H1 (cell line): ENCODE data around the gene TSPAN17. TPM values are rescaled to one million over a fixed set of nuclear protein-coding genes. Genes with fewer than 3 reads are reported as not detected.

Source experiments
- CTCF ChIA-PET: fragments of 300-600 bp; sonication (Branson Sonifier 250); formaldehyde crosslinking; loops from one replicate; lab custom pipeline; 2021; ENCODE audit not compliant: partially characterized antibody; lab: Charles Lee
- POLR2A ChIA-PET: fragments of 300-600 bp; sonication (Branson Sonifier 250); formaldehyde crosslinking; loops from one replicate; lab custom pipeline; 2021; ENCODE audit warnings: inconsistent platforms; ENCODE audit not compliant: partially characterized antibody; lab: Charles Lee
- DNase-seq, 2 experiments: peaks; one replicate each; pipeline versions ENCODE4 v3.0.0 to v3.0.0-alpha.2; 2010 to 2022; ENCODE audit warnings: low spot score in 2 of 2, low read depth in 1 of 2, mixed read lengths in 1 of 2
- FAIRE-seq: peaks from 2 replicates; lab custom pipeline; 2011; peaks lifted over from hg19 to GRCh38; lab: Jason Lieb, UNC
- H2AFZ ChIP-seq: 2 replicates; pipeline ENCODE4 v1.8.1; 2012; ENCODE audit warnings: low read length, inconsistent platforms
- H2AK5ac ChIP-seq: 2 replicates; pipeline ENCODE4 v1.6.1; 2013; ENCODE audit warnings: low read depth, low read length
- H2BK120ac ChIP-seq: replicated peaks from 2 replicates; pipeline ENCODE3; 2013; ENCODE audit warnings: low read depth, low read length, inconsistent platforms
- H2BK12ac ChIP-seq: 2 replicates; pipeline ENCODE4 v1.6.1; 2013; ENCODE audit warnings: low read depth, low read length
- H2BK15ac ChIP-seq: 2 replicates; pipeline ENCODE4 v1.6.1; 2013; ENCODE audit warnings: low read length
- H2BK20ac ChIP-seq: 2 replicates; pipeline ENCODE4 v1.6.1; 2013; ENCODE audit warnings: low read length
- H2BK5ac ChIP-seq: 2 replicates; pipeline ENCODE4 v1.6.1; 2013; ENCODE audit warnings: low read depth, low read length
- H3K14ac ChIP-seq: 2 replicates; pipeline ENCODE4 v1.6.1; 2013; ENCODE audit warnings: inconsistent platforms; ENCODE audit not compliant: insufficient read length
- H3K18ac ChIP-seq: 2 replicates; pipeline ENCODE4 v1.6.1; 2013; ENCODE audit warnings: low read length; ENCODE audit errors: extremely low read depth
- H3K23ac ChIP-seq: 2 replicates; pipeline ENCODE4 v1.6.1; 2013; ENCODE audit warnings: inconsistent platforms; ENCODE audit not compliant: insufficient read length
- H3K23me2 ChIP-seq: 2 replicates; pipeline ENCODE4 v1.6.1; 2013; ENCODE audit warnings: low read depth, low read length
- H3K27ac ChIP-seq: 2 replicates; pipeline ENCODE4 v1.6.1; 2011; ENCODE audit warnings: low read depth, low read length, inconsistent platforms
- H3K27me3 ChIP-seq, 4 experiments: replicated peaks in 1 of 4; 1 replicate in 1 of 4; 2 replicates in 3 of 4; pipeline versions ENCODE4 v1.6.1 to v1.8.1; 2011 to 2013; ENCODE audit warnings: low read length in 3 of 4, mild to moderate bottlenecking in 3 of 4, inconsistent platforms in 2 of 4, mixed read lengths in 2 of 4, moderate library complexity in 1 of 4; ENCODE audit not compliant: control insufficient read depth in 3 of 4, insufficient read depth in 3 of 4; ENCODE audit errors: extremely low read depth in 1 of 4
- H3K36me3 ChIP-seq, 4 experiments: 2 replicates each; pipeline versions ENCODE4 v1.6.1 to v1.8.1; 2011 to 2013; ENCODE audit warnings: mild to moderate bottlenecking in 4 of 4, low read length in 3 of 4, moderate library complexity in 2 of 4, control low read depth in 1 of 4, inconsistent platforms in 1 of 4; ENCODE audit not compliant: insufficient read depth in 4 of 4, control insufficient read depth in 2 of 4
- H3K4ac ChIP-seq: replicated peaks from 2 replicates; pipeline ENCODE3; 2013; ENCODE audit warnings: low read length, low read depth, mixed read lengths, inconsistent platforms; ENCODE audit not compliant: insufficient read length
- H3K4me1 ChIP-seq, 4 experiments: replicated peaks in 1 of 4; 1 replicate in 1 of 4; 2 replicates in 3 of 4; pipeline versions ENCODE4 v1.6.1 to v1.8.1; 2011 to 2013; ENCODE audit warnings: low read length in 3 of 4, inconsistent platforms in 2 of 4, mixed read lengths in 1 of 4; ENCODE audit not compliant: insufficient read depth in 4 of 4, control insufficient read depth in 3 of 4
- H3K4me2 ChIP-seq, 2 experiments: 2 replicates each; pipeline versions ENCODE4 v1.6.1 to v1.8.1; 2011 to 2013; ENCODE audit warnings: low read depth in 2 of 2, low read length in 2 of 2, control low read depth in 1 of 2, inconsistent platforms in 1 of 2, mild to moderate bottlenecking in 1 of 2; ENCODE audit not compliant: insufficient read depth in 1 of 2
- H3K4me3 ChIP-seq, 4 experiments: fragments of 200-600, 300-600 bp in 1 of 4; sonication (generic), shearing (Covaris generic), sonication (Bioruptor Twin) in 1 of 4; 2 replicates each; pipeline versions ENCODE4 v1.5.1 to v1.8.1; 2011 to 2016; ENCODE audit warnings: low read length in 4 of 4, low read depth in 3 of 4, control low read depth in 2 of 4, inconsistent platforms in 2 of 4, mild to moderate bottlenecking in 2 of 4, mixed read lengths in 1 of 4, moderate library complexity in 1 of 4; ENCODE audit not compliant: insufficient read depth in 2 of 4; ENCODE audit errors: extremely low read depth in 1 of 4
- H3K56ac ChIP-seq: replicated peaks from 2 replicates; pipeline ENCODE3; 2013; ENCODE audit warnings: low read depth, mild to moderate bottlenecking, mixed read lengths, low read length, inconsistent platforms; ENCODE audit not compliant: insufficient read length
- H3K79me1 ChIP-seq: 2 replicates; pipeline ENCODE4 v1.6.1; 2013; ENCODE audit warnings: low read depth, low read length, control low read depth
- H3K79me2 ChIP-seq, 2 experiments: 2 replicates each; pipeline versions ENCODE4 v1.6.1 to v1.8.1; 2012 to 2013; ENCODE audit warnings: low read length in 2 of 2, mild to moderate bottlenecking in 2 of 2, inconsistent platforms in 1 of 2; ENCODE audit not compliant: insufficient read depth in 2 of 2, control insufficient read depth in 1 of 2
- H3K9ac ChIP-seq, 4 experiments: replicated peaks in 1 of 4; 1 replicate in 1 of 4; 2 replicates in 3 of 4; pipeline versions ENCODE4 v1.6.1 to v1.8.1; 2011 to 2013; ENCODE audit warnings: low read depth in 3 of 4, low read length in 3 of 4, control low read depth in 2 of 4, mild to moderate bottlenecking in 2 of 4, moderate library complexity in 2 of 4, inconsistent platforms in 1 of 4; ENCODE audit errors: extremely low read depth in 1 of 4
- H3K9me3 ChIP-seq, 2 experiments: 2 replicates each; pipeline versions ENCODE4 v1.6.1 to v1.8.1; 2012 to 2013; ENCODE audit warnings: mild to moderate bottlenecking in 2 of 2, moderate library complexity in 2 of 2, control low read depth in 1 of 2, inconsistent platforms in 1 of 2, low read depth in 1 of 2, low read length in 1 of 2, mixed read lengths in 1 of 2; ENCODE audit not compliant: insufficient read depth in 2 of 2
- H4K20me1 ChIP-seq, 2 experiments: replicated peaks in 1 of 2; 2 replicates each; pipeline versions ENCODE3 to v1.8.1; 2011 to 2013; ENCODE audit warnings: inconsistent platforms in 2 of 2, low read length in 2 of 2, mild to moderate bottlenecking in 1 of 2; ENCODE audit not compliant: insufficient read depth in 2 of 2, control insufficient read depth in 1 of 2
- H4K5ac ChIP-seq: 2 replicates; pipeline ENCODE4 v1.6.1; 2013; ENCODE audit warnings: low read length, low read depth, mixed read lengths, inconsistent platforms; ENCODE audit not compliant: insufficient read length
- H4K8ac ChIP-seq: 2 replicates; pipeline ENCODE4 v1.8.0; 2013; ENCODE audit warnings: mild to moderate bottlenecking, moderate library complexity, low read length, inconsistent platforms; ENCODE audit not compliant: insufficient read depth; ENCODE audit errors: extremely low read depth
- H4K91ac ChIP-seq: replicated peaks from 2 replicates; pipeline ENCODE3; 2013; ENCODE audit warnings: low read length, mixed read lengths, inconsistent platforms; ENCODE audit not compliant: insufficient read length
- SIX5 ChIP-seq: IDR thresholded peaks from 2 replicates; pipeline ENCODE4 v1.6.1; 2011; ENCODE audit warnings: mild to moderate bottlenecking, low read depth, low read length
- WGBS, 2 experiments: shearing (Covaris generic) in 1 of 2; methylation state at CpG; one replicate each; pipeline versions ENCODE4 v1.1.6 to v1.1.7; 2013 to 2015; ENCODE audit warnings: low lambda C conversion rate in 2 of 2, mixed read lengths in 2 of 2, inconsistent platforms in 1 of 2, low coverage in 1 of 2, missing lambda C conversion rate in 1 of 2; ENCODE audit not compliant: insufficient replicate concordance in 2 of 2, insufficient coverage in 1 of 2, insufficient read length in 1 of 2; ENCODE audit errors: extremely low coverage in 1 of 2, missing lambda C conversion rate in 1 of 2; 5-methylcytosine and 5-hydroxymethylcytosine counted together
- microRNA-seq, 2 experiments: library from miRNA; unstranded; fragments of <30 nt; microRNA quantifications; one replicate each; pipeline versions ENCODE4 to v1.2.0, GENCODE V29; 2016 to 2020; ENCODE audit warnings: borderline microRNAs expressed in 2 of 2, borderline number of aligned reads in 2 of 2, borderline replicate concordance in 1 of 2
- polyA plus RNA-seq, 7 experiments: library from polyadenylated mRNA; depleted of rRNA in 3 of 7; stranded (reverse) in 5 of 7; unstranded in 2 of 7; fragments of >200 nt in 5 of 7; fragments of 200-250 nt in 2 of 7; gene quantifications; 1 replicate in 5 of 7; 2 replicates in 1 of 7; 4 replicates in 1 of 7; pipeline versions ENCODE4 v1.2.1 to v1.2.3, GENCODE V29; 2011 to 2013; ENCODE audit warnings: missing spikeins in 2 of 7, mixed read lengths in 2 of 7
- small RNA-seq: library from polyadenylated mRNA; stranded (forward); fragments of <200 nt; extraction: miRNeasy Mini kit (QIAGEN cat#:217004); gene quantifications from one replicate; pipeline ENCODE3, GENCODE V24; 2013; ENCODE audit not compliant: insufficient read depth
- total RNA-seq: library from RNA; stranded (reverse); fragmentation: NEBNext Ultra II Directional; extraction: Animal tissue kit (Norgen Biotek cat#: 25700); gene quantifications from 2 replicates; pipeline ENCODE4 v1.2.1, GENCODE V29; 2021

The TSPAN17 gene
- total and polyA plus RNA-seq, 2 of the 8 experiments (the other 6 are each of a cell fraction or from before 2014, with no cell fraction given), result 41.5 to 53.7 TPM

- H4K5ac ChIP-seq, result no peak overlapping the region
- WGBS, 2 experiments, result 92% methylated on average over 12 of the region's 12 CpGs; no CpG with 5 or more reads in 1 of the 2 experiments
- no peaks in the 10 kb centered on the region for H3K23me2 ChIP-seq
- H3K36me3 ChIP-seq, result no peaks in the 10 kb centered on the region
- no peak overlapping the region for H3K9ac ChIP-seq
- peaks cover 0 to 8% (median 5%) of the 10 kb centered on the region in 4 experiments; a peak in 6 of 7 replicates for H3K4me1 ChIP-seq
- H3K4me2 ChIP-seq, result no peak overlapping the region
- no peak overlapping the region for H2AFZ ChIP-seq
- H3K27ac ChIP-seq, result no peak overlapping the region
- H3K4me3 ChIP-seq, result no peak overlapping the region
- H4K91ac ChIP-seq, result no peak overlapping the region
- H4K8ac ChIP-seq, result no peak overlapping the region
- H2BK120ac ChIP-seq, result no peak overlapping the region
- no peak for FAIRE-seq
- H2BK5ac ChIP-seq, result no peak overlapping the region
- no peaks in the 10 kb centered on the region; a peak in 1 of 7 replicates for H3K27me3 ChIP-seq
- H2BK12ac ChIP-seq, result no peak overlapping the region
- no peaks in the 10 kb centered on the region for H3K9me3 ChIP-seq
- H3K4ac ChIP-seq, result no peak overlapping the region
- no peak overlapping the region for H2AK5ac ChIP-seq
- H3K79me2 ChIP-seq, result no peaks in the 10 kb centered on the region
- H3K56ac ChIP-seq, result no peak overlapping the region
- ChIA-PET POLR2A (interaction anchor here (1.0 kb wide), 1 partner anchor 35 kb away, joined by 3 read pairs; no protein-coding TSS in a partner anchor), CTCF (interaction anchor here (1.3 to 1.8 kb wide), 2 partner anchors 11 to 26 kb away, joined by 3 to 5 read pairs; no protein-coding TSS in a partner anchor)
- no peak overlapping the region for H3K23ac ChIP-seq
- TF ChIP-seq SIX5, result no peak
- no peaks in the 10 kb centered on the region for H4K20me1 ChIP-seq
- no peak overlapping the region for H3K14ac ChIP-seq
- H2BK20ac ChIP-seq, result no peak overlapping the region
- no peaks in the 10 kb centered on the region for H3K79me1 ChIP-seq
- H2BK15ac ChIP-seq, result 0 out of 2 replicates have a peak overlapping the region, but pooled peaks have one; percentile 26
- no peak for DNase-seq
- no peak overlapping the region for H3K18ac ChIP-seq
Observed at GRCh38 chr5:176704817-176705216, 57.5 kb downstream of the TSPAN17 start.

Small RNA genes lying within 50 kb of the gene (microRNA-seq; reads per million reads assigned to microRNA genes)
- 0 reads per million in 2 experiments for gene MIR4281

Small RNA genes lying within 50 kb of the gene (small RNA-seq; reads per million reads assigned to genes)
- not detected for gene MIR4281

Other genes starting within 250 kb of the TSPAN17 start
- gene CLTB, start 230.9 kb upstream of the TSPAN17 start, total RNA-seq, result 25.9 and 29.2 TPM in 2 replicates
- gene CLTB, start 230.9 kb upstream of the TSPAN17 start, polyA plus RNA-seq (2011; rRNA removed), result 34.9 and 47.7 TPM in 2 replicates
- gene FAF2, start 199.1 kb upstream of the TSPAN17 start, total RNA-seq, result 35.8 and 36.2 TPM in 2 replicates
- gene FAF2, start 199.1 kb upstream of the TSPAN17 start, polyA plus RNA-seq (2011; rRNA removed), result 14.1 and 20.8 TPM in 2 replicates
- 164 and 178 TPM in 2 replicates for gene RNF44, start 110.1 kb upstream of the TSPAN17 start, total RNA-seq
- gene RNF44, start 110.1 kb upstream of the TSPAN17 start, polyA plus RNA-seq (2011; rRNA removed), result 54.7 and 109 TPM in 2 replicates
- gene CDHR2, start 98.1 kb upstream of the TSPAN17 start, total RNA-seq, result 0.43 and 0.69 TPM in 2 replicates
- gene CDHR2, start 98.1 kb upstream of the TSPAN17 start, polyA plus RNA-seq (2011; rRNA removed), result 0.02 and 0.06 TPM in 2 replicates
- 12.0 and 12.8 TPM in 2 replicates for gene GPRIN1, start 37.3 kb upstream of the TSPAN17 start, total RNA-seq
- 3.3 TPM in 2 replicates for gene GPRIN1, start 37.3 kb upstream of the TSPAN17 start, polyA plus RNA-seq (2011; rRNA removed)
- 5.9 and 6.9 TPM in 2 replicates for gene SNCB, start 16.9 kb upstream of the TSPAN17 start, total RNA-seq
- gene SNCB, start 16.9 kb upstream of the TSPAN17 start, polyA plus RNA-seq (2011; rRNA removed), result 4.2 and 8.9 TPM in 2 replicates
- 0.63 and 0.97 TPM in 2 replicates for gene EIF4E1B, start 16.8 kb upstream of the TSPAN17 start, total RNA-seq
- gene EIF4E1B, start 16.8 kb upstream of the TSPAN17 start, polyA plus RNA-seq (2011; rRNA removed), result 1.3 and 1.9 TPM in 2 replicates
- 4.0 and 4.1 TPM in 2 replicates for gene UNC5A, start 163.1 kb downstream of the TSPAN17 start, total RNA-seq
- gene UNC5A, start 163.1 kb downstream of the TSPAN17 start, polyA plus RNA-seq (2011; rRNA removed), result 7.6 and 11.1 TPM in 2 replicates